Daoy (cell line): ENCODE measurements around the gene ITGB7. TPM values are rescaled to one million over a fixed set of nuclear protein-coding genes. Genes with fewer than 3 reads are reported as not detected.
"Not testable (repeated sequence)": the region's sequence is repeated elsewhere in the genome, so short reads cannot be mapped to it uniquely, and the experiment has no call there.

ENCODE experiments used
- DNase-seq: peaks from one replicate; pipeline ENCODE4 v3.0.0-alpha.2; 2015; ENCODE audit warnings: low read depth
- total RNA-seq: library from RNA; depleted of rRNA; stranded (reverse); fragments of >200 nt; shearing (Covaris generic); gene quantifications from 2 replicates; pipeline ENCODE4 v1.2.3, GENCODE V29; 2014

The ITGB7 gene
- total RNA-seq, 1 experiment from 2014 or later, result 0.34 TPM

DNA sequence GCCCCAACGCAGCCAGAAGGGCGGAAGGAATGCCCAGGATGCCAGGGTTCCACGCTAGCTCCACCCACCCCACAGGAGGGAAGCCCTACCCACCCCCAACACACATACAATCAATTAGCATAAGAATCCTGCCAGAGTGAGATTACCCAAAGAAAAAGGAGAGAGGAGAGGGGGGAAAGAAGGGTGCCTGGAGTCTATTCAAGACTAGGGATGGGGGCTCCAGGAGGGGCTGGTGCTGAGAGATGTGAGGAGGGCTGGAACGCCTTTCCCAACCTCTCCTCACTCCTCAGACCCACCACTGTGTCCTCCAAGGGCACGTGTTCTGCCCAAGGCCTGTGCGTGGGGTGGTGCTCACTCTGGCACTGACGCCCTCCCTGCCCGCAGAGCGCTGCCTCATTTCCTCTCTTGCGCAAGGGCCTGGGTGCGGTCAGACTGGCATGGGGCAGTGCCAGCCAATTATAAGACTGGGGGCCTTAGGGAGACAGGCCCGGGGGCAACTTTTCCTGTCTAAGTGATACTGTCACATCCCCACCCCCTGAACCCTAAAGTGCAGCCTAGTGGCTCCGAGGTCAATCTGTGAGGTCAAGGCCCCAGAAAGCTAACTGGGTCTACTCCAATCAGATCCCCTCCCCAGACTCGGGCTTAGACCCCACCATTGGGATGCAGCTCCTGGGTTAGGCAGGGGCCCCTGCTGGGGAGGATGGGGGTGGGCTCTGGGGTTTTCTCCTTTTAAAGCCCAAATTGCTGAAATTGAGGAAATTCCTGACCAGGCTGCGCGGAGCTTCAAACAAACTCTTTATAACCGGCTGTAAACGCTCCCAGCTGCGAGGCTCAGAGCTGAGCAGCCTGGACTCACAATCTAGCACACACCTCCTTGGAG is 10.2 kb upstream of the ITGB7 start:
- DNase-seq, result peak; percentile 80

DNA sequence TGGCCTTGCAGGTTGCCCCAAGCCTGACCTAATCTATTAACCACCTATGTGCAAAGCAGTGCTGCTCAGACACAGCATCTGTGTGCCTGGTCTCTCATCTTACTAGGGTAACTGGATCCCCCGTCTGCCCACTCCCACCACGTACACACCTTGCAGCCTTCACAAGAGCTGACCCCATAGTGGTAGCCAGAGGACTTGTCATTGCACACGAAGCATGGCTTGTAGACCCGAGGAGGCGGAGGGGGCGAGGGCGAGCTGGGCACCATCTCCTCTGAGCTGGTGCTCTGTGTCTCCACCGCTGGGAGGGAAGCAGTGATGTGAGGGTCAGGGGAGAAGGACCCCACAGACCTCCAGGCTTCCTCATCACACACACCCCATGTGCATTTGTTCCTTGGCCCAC is 8.4 kb upstream of the ITGB7 start:
- DNase-seq, result no peak

DNA sequence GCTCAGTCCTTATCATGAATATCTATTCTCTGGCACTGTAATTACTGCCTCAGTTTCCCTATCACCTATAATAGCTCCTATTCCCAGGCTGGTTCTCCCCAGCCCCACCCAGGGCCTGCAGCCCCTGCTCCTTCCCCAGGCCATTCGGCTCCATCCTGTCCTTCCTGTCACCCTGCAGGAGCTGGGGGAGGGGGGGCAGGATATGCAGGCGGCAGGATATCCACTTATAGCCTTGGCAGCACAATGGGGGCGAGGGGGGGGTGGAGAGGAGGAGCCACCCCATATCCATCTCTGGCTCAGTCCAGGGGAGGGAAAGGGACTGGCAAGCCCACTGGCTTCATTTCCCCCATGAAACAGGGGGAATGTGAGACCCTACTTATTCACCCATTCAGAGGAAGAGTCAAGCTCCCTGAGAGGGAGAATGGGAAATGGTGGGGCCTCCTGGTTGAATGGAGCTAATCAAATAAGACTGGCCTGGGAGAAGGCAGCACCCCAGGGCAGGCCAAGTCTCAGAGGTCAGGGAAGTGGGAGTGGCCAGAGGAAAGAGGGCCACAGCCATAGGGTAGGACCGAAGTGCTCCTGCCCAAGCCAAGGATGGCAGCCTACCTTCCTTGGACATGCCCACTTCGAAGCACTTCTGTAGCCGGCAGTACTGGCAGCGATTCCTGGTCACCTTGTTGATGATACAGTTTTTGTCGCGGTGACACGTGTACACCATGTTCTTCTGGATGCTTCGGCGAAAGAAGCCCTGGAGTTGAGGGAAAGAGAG is 7.8 kb upstream of the ITGB7 start:
- no peak for DNase-seq

DNA sequence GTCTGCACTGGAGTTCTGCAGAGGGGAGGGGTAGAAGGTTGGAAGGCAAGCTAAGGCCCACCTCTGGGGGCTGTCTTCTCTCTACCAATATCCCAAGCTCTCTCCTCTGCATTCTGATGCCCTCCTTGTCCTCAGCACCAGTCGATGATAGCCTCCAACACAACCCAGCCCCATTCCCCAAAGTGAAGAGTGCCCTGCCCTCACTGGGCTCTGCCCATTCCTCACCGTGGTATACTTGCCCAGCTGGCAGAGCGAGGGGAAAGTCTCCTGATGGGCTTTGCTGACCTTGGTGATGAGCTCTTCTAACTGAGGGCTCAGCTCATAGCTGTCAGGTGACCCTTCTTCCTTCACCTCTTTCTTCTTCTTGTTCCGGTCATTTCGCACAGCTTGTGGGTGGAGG is 7.2 kb upstream of the ITGB7 start:
- DNase-seq, result no peak

DNA sequence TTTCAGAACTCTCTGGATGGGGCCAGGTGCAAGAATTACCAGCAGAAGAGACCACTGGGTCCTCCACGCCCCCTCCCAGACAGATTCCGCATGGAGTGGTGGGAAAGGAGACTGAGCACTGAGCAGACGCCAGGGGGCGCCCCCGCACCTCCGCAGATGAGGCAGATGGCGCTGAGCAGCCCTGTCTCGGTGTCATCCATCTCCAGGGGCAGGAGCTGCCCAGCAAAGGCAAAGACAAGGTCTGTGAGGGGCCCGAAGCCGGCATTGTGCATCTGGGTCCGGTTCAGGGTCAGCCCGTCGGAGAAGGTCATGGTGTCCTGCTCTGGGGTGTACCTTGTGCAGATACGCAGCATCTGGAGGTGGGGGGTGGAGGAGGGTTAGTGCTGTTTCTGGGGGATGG is 6.3 kb upstream of the ITGB7 start:
- DNase-seq, result peak; percentile 84

DNA sequence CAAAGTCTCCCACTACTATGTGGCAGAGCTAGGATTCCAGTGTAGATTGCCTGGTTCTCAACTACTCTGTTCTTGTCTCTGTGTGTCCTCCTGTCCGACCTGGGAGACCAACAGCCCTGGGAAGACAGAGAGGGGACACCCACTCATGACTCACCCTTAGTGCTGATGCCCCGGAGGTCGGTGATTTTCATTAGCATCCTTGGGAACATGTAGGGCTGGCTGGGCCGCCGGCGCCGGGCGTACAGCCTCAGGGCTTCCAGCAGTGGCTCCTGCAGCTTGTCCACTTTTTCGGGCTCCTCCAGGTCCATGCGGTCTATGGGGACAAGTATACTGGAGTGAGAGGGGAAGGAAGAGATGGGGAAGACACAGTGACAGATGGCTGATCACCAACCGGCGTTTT is 5.9 kb upstream of the ITGB7 start:
- DNase-seq, result no peak

DNA sequence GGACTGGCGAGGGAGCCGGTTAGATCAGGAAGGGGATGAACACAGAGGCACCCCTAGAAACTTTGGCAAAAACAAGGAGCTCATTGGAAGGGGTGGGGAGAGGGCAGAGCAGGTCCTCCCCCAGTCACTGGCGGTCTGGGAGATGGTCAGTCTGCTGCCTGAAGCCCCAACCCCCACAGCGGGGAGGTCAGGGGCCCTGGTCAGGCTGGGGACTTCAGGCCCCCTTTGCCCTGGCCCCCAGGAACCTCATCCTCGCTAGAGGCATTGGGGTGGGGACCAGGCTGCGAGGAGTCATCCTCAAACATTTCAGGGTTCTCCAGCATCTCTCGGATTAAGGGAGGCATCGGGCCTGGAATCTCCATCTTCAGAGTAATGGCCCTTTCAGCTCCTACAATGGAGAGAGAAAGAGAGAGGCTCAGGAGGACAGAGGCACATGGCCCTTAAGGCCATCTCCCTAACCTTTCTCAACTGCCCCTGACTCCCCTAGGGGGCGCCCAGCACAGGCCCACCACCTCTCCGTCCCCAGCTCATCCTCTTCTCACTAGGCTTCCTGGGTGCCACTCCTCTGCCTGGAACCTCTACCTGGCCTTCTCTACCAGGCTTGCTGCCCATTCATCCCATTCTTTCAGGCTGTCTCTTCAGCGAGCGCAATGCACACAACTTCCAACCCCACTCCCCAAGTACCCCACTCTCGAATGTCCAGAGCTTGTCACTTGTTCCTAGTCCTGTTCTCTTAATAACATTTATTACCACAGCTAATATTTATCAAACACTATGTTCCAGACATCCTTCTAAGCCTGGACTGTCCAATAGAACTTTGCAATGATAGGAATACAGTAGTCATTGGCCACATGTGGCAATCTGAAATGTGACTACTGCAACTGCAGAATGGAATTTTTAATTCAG is 4.7 kb upstream of the ITGB7 start:
- no peak for DNase-seq

DNA sequence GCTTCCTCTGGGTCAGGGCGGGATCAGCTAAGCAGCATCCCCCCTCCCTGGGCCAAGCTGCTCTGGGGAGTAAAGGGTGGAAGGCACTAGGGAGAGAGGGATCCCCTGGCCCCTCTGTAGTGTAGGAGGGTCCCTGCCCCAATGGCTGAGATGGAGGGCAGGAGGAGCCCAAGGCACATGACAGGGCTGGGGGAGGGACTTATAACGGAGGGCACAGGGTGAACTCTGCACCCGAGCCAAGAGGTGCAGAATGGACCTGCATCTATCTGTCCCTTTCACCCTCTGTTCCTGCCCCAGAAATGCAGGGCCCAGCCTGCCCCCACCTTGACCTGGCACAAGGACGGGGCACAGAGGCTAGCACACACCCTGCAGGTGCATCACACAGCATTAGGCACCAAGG is 3.8 kb upstream of the ITGB7 start:
- no peak for DNase-seq

DNA sequence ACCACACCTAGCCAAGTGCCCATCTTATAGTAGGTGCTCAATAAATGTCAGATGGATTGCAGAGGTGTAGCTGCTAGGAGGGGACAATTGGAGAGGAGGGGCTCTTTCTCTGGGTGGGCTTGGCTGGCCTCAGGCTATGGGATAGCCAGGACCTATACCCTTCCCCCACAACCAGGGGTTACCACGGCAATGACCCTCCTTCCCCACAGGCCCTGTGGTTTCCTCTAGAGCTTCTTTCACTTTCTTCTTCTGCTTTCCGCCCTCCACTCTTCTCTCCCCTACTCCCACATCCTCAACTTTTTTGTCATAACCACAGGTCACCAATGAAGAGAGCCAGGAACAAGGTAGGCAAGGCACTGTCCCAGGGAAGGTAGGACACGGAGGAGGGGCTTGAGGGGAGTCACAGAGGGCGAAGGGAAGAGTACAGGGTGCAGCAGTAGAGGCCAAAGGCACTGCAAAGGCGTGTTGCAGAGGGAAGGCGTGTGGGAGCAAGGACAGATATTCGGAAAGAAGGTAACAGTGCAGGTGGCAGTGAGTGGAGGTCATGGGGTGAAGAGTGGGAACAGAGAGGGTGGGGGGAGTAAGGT is 1.9 kb upstream of the ITGB7 start:
- no peak for DNase-seq

DNA sequence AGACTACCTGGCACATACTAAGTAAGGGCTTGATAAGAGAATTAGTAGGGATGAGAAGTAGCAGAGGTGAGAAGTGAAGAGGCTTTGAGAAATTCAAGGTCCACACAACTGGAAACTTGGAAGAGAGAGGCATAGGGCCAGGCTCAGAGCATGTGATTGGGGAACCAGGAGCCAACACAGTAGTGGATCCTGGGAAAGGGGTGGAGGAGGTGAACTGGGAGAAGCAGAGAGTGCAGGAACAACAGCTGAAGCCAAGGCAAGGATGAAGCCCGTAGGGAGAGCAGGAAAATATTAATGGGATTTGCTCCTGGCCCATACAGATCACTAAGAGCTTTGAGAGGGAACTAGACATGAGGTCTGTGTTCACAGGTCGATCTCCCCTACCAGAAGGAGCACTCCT is 1.4 kb upstream of the ITGB7 start:
- no peak for DNase-seq

DNA sequence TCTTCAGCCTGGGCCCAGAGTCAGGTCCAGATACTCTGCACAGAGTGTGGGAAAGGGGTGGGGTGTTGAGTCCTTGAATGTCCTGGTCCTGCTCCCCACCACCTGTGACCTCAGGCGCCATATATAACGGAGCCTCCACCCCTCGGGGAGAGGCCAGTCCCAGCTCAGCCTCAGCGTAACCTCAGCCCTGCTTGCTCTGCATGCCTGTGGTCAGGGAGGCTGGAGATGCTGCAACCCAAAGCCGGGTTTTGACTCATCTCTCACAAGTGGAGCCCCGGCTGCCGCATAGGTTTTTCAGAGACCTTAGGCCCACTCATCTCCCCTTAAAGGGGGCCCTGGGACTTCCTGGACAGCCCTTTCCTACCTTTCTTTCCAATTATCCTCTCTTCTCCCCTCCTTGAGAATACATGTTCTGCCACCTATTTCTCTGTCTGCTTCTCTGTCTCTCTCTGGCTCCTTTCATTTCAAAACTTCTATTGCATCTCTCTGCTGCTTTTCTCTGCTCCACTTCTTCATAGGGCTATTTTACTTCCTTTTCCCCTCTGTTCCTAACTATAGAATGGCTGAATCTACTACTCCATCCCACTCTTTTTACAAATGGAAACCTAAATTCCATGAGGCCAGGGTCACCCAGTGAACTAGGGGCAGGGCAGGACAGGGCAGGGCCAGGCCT is 1.2 kb downstream of the ITGB7 start:
- peak; percentile 90 for DNase-seq

DNA sequence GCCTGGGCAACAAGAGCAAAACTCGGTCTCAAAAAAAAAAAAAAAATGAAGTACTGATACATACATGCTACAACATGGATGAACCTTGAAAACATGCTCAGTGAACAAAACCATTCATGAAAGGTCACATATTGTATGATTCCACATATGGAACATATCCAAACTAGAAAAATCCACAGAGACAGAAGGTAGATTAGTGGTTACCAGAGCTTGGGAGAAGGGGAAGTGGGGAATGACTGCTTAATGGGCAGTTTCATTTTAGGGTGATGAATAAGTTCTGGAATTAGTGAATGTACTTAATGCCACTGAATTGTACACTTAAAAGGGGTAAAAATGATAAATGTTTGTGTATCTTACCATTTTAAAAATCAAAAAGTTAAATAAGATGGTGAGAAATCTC is 2.7 kb downstream of the ITGB7 start:
- DNase-seq, result no peak

DNA sequence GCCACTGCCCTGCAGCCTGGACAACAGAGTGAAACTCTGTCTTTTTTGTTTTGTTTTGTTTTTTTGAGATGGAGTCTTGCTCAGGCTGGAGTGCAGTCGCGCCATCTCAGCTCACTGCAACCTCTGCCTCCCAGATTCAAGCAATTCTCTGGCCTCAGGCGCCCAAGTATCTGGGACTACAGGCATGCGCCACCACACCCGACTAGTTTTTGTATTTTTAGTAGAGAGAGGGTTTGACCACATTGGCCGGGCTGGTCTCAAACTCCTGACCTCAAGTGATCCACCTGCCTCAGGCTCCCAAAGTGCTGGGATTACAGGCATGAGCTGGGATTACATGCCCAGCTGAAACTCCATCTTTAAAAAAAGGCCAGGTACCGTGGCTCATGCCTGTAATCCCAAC is 4.7 kb downstream of the ITGB7 start:
- not testable (repeated sequence) for DNase-seq

DNA sequence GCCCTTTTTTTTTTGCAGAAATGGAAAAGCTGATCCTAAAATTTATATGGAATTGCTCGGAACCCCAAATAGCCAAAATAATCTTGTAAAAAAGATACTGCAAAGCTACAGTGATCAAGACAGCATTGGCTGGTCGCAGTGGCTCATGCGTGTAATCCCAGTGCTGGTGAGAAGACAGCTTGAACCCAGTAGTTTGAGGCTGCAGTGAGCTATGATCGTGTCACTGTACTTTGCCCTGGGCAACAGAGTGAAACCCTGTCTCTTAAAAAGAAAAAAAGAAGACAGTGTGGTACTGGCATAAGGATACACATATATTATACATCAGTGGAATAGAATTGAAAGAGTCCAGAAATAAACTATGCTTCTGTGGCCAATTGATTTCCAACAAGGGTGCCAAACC is 5.4 kb downstream of the ITGB7 start:
- no peak for DNase-seq

DNA sequence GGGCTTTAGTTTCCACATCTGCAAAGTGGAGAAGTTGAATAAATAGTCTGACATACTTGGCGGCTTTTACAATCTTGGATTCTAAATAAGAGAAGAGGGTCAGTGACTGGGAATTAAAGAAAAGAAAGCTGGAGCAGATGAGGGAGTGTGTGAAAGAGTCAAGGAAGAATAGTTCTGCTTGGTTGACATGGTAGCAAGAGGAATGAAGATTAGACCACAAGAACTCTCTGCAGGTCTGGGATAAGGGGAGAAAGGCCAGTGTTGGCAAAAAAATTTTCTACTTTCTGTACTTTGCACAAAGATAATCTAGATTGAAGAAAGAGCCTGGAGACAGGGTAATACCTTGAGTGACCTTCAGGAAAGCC is 5.9 kb downstream of the ITGB7 start:
- DNase-seq, result no peak

DNA sequence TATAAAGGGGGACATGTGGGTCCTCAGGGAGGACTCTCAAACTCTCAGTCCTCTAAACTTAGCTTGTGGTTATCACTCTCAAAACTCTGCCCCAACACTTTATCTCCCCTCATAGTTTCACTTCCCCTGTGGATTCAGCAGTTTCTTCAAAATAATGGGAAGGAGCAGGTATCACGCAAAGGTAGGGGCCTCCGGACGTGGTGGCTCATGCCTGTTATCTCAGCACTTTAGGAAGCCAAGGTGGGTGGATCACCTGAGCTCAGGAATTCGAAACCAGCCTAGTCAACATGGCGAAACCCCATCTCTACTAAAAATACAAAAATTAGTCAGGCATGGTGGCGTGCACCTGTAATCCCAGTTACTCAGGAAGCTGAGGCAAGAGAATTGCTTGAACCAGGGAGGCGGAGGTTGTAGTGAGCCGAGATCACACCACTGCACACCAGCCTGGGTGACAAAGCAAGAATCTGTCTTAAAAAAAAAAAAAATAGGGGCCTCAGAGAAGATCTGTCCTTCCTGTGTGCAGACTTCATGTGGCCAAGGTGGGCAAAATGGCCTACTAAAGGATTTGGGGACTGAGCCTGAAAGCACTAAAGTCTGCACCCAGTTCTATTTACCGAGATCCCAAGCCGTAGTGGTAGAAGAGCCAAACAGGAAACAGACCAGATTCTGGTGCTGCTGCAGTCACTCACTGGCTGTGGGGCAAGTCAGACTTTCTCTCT is 6.4 kb downstream of the ITGB7 start:
- DNase-seq, result no peak

DNA sequence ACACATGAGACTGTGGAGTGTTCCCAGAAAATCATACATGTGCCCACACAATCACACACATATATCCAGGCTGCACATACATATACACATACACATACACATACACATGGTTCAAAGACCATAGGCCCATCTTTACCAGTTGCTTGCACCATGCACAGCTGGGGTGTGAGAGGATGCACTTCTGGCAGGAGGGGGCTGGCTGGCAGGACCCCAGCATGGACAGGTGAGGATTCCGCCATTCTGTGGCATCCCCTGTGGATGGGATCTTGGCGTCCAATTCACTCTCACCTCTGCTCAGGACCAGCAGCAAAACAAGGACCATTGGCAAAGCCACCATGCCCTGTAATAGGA is 7.0 kb downstream of the ITGB7 start:
- DNase-seq, result no peak

DNA sequence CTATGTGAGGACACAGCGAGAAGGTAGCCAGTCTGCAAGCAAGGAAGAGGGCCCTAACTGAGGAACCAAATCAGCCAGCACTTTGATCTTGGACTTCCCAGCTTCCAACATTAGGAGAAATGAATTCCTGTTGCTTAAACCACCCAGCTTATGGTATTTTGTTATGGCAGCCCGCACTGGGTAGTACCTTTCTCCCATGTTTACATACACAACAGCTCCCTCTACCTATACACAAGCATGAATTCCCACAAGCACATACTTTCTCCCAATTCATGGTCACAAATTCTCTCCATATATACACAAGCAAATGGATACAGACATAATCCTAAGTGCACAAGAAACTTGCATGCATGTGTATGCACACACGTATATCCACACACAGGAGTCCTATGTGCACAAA is 7.4 kb downstream of the ITGB7 start:
- no peak for DNase-seq

DNA sequence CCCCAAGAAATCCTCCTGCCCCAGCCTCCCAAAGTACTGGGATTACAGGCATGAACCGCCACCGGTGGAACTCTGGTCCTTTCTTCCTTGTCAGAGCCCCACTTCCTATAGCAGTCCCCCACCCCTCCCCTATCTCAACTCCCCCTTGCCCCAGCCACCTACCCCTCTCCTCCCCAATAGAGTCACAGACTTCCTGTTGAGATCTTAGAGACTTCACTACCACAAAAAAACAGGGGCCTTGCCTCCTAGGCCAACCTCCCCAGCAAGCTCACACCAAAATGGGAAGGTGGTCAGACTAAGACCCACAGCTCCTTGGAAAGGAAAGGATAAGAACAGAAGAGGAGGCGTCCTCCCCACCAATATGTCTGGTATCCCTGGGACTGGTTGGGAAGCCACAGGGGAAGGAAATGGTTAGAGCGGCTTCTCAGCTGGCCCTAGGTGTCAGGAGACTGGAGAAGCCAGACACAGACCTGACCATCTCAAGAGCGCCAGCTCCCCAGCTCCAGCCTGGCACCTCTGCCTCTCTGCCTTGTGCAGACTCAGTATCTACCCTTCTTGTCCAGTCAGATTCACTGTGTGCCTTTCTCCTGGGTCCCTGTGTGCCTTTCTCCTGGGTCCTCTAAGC is 8.5 kb downstream of the ITGB7 start:
- DNase-seq, result no peak

DNA sequence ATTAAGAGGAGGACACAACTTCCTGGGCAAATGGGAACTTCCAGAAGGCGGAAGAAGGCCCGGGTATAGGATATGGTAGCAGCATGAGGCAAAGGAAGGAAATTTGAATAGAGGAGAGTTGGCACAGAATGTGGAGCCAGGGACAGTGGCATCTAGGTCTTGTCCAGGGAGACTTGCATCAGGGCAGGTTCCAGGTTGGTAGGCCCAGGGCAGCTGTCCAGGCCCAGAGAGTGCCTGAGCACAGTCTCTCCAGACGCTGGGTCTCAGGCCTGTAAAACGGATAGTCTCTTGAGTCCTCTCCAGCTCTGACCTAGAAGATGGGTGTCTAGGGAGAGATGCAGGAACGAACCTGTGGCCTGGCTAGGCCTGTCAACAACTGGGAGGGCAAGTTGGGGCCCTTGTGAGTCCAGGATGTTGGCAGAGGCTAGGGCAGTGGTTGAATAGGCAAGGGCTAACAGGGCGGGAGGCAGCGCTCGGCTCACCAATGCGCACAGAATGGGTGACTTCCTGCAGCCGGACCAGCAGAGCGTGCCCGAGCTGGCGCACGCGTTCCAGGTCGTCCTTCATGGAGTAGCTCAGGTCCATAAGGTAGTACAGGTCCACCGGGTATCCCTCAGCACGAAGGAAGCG is 9.9 kb downstream of the ITGB7 start:
- DNase-seq, result no peak
